Measurements from ENCODE around the gene PRDM16. TPM values are rescaled to one million over a fixed set of nuclear protein-coding genes. Genes with fewer than 3 reads are reported as not detected.

The PRDM16 gene
- total RNA-seq, 1 donor from 2014 or later = 0.79 TPM

- FAIRE-seq (no peak), DNase-seq (ENCODE audit: low read depth) (no peak)
- TF ChIP-seq CTCF (IDR thresholded peaks at IDR 0.05; ENCODE audit: insufficient read depth, low read length, severe bottlenecking) = no peak
- Histone ChIP-seq H3K36me3 (ENCODE audit: control insufficient read depth, insufficient read depth, low read length) (no peaks in the 10 kb centered on the region), H3K4me3 (ENCODE audit: low read depth, low read length) (no peak overlapping the region), H3K27me3 (ENCODE audit: control insufficient read depth, insufficient read depth, low read length) (no peaks in the 10 kb centered on the region)
These were observed 47.6 kb downstream of the PRDM16 start for GRCh38 chr1:3116560-3116959.

GRCh38 chr1:3117879-3118278, 48.9 kb downstream of the PRDM16 start:
- H3K36me3 ChIP-seq (ENCODE audit: control insufficient read depth, insufficient read depth, low read length) = no peaks in the 10 kb centered on the region
- DNase-seq (ENCODE audit: low read depth) = no peak
- no peaks in the 10 kb centered on the region for H3K27me3 ChIP-seq (ENCODE audit: control insufficient read depth, insufficient read depth, low read length)
- FAIRE-seq = peak; percentile 98
- no peak overlapping the region for H3K4me3 ChIP-seq (ENCODE audit: low read depth, low read length)
- no peak for TF ChIP-seq CTCF (IDR thresholded peaks at IDR 0.05; ENCODE audit: insufficient read depth, low read length, severe bottlenecking)

- FAIRE-seq = no peak
- TF ChIP-seq CTCF (IDR thresholded peaks at IDR 0.05; ENCODE audit: insufficient read depth, low read length, severe bottlenecking) = no peak
- no peak for DNase-seq (ENCODE audit: low read depth)
- no peaks in the 10 kb centered on the region for H3K36me3 ChIP-seq (ENCODE audit: control insufficient read depth, insufficient read depth, low read length)
- no peaks in the 10 kb centered on the region for H3K27me3 ChIP-seq (ENCODE audit: control insufficient read depth, insufficient read depth, low read length)
- H3K4me3 ChIP-seq (ENCODE audit: low read depth, low read length) = no peak overlapping the region
These were observed 50.1 kb downstream of the PRDM16 start for GRCh38 chr1:3119061-3119460.

- no peak for FAIRE-seq
- no peak for DNase-seq (ENCODE audit: low read depth)
- no peak for TF ChIP-seq CTCF (IDR thresholded peaks at IDR 0.05; ENCODE audit: insufficient read depth, low read length, severe bottlenecking)
- H3K27me3 ChIP-seq (ENCODE audit: control insufficient read depth, insufficient read depth, low read length) = no peaks in the 10 kb centered on the region
- no peak overlapping the region for H3K4me3 ChIP-seq (ENCODE audit: low read depth, low read length)
- H3K36me3 ChIP-seq (ENCODE audit: control insufficient read depth, insufficient read depth, low read length) = no peaks in the 10 kb centered on the region
These were observed 50.7 kb downstream of the PRDM16 start for GRCh38 chr1:3119725-3120124.

GRCh38 chr1:3120140-3120539, 51.1 kb downstream of the PRDM16 start:
- H3K4me3 ChIP-seq (ENCODE audit: low read depth, low read length) = no peak overlapping the region
- H3K36me3 ChIP-seq (ENCODE audit: control insufficient read depth, insufficient read depth, low read length) = no peaks in the 10 kb centered on the region
- TF ChIP-seq CTCF (IDR thresholded peaks at IDR 0.05; ENCODE audit: insufficient read depth, low read length, severe bottlenecking) = no peak
- DNase-seq (ENCODE audit: low read depth) (no peak), FAIRE-seq (no peak)
- no peaks in the 10 kb centered on the region for H3K27me3 ChIP-seq (ENCODE audit: control insufficient read depth, insufficient read depth, low read length)

GRCh38 chr1:3120994-3121393, 52.0 kb downstream of the PRDM16 start:
- Histone ChIP-seq H3K27me3 (ENCODE audit: control insufficient read depth, insufficient read depth, low read length) (no peaks in the 10 kb centered on the region), H3K36me3 (ENCODE audit: control insufficient read depth, insufficient read depth, low read length) (no peaks in the 10 kb centered on the region), H3K4me3 (ENCODE audit: low read depth, low read length) (no peak overlapping the region)
- no peak for TF ChIP-seq CTCF (IDR thresholded peaks at IDR 0.05; ENCODE audit: insufficient read depth, low read length, severe bottlenecking)
- DNase-seq (ENCODE audit: low read depth) (no peak), FAIRE-seq (no peak)

Data from bronchial epithelial cell (primary cell).